PC-3 (cell line): ENCODE measurements around the gene CSNK2A1.

Experiments
- EZH2 ChIP-seq: fragments of 300-600 bp; sonication (generic); IDR thresholded peaks from one replicate; pipeline ENCODE4 v1.6.1; 2017; ENCODE audit warnings: antibody characterized with exemption, mild to moderate bottlenecking, low read length; ENCODE audit not compliant: unreplicated experiment
- EZH2phosphoT487 ChIP-seq: fragments of 300-600 bp; sonication (generic); IDR thresholded peaks from 2 replicates; pipeline ENCODE4 v1.6.1; 2018; ENCODE audit warnings: mild to moderate bottlenecking, antibody characterized with exemption, low read length, borderline replicate concordance
- TF ChIP-seq, protein P1 (sequence below): fragments of 300-600 bp; sonication (generic); conservative IDR thresholded peaks from 2 replicates; pipeline ENCODE4 v1.5.1; 2017; ENCODE audit warnings: antibody characterized with exemption, low read depth, mild to moderate bottlenecking, low read length

DNA sequence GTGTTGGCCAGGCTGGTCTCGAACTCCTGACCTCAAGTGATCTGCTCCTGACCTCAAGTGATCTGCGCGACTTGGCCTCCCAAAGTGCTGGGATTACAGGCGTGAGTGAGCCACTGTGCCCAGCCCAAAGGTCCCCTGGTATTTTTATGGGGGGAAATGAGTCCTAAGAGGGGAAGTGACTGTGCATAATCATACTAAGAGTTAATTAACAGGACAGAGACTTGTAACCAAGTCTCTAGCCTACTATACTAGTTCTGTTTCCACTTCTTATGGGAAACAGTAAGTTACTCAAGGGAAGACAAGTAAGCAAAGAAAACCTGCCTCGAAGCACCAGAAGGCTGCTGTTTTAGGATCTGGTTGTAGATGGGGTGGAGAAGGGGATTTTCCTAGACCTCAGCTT, 38.6 kb upstream of the CSNK2A1 start:
- TF ChIP-seq EZH2 (no peak), EZH2phosphoT487 (no peak)
- TF ChIP-seq, protein P1, sequence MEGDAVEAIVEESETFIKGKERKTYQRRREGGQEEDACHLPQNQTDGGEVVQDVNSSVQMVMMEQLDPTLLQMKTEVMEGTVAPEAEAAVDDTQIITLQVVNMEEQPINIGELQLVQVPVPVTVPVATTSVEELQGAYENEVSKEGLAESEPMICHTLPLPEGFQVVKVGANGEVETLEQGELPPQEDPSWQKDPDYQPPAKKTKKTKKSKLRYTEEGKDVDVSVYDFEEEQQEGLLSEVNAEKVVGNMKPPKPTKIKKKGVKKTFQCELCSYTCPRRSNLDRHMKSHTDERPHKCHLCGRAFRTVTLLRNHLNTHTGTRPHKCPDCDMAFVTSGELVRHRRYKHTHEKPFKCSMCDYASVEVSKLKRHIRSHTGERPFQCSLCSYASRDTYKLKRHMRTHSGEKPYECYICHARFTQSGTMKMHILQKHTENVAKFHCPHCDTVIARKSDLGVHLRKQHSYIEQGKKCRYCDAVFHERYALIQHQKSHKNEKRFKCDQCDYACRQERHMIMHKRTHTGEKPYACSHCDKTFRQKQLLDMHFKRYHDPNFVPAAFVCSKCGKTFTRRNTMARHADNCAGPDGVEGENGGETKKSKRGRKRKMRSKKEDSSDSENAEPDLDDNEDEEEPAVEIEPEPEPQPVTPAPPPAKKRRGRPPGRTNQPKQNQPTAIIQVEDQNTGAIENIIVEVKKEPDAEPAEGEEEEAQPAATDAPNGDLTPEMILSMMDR: no peak
